HL-60/S4 treated with phorbol 12-myristate 13-acetate at 8.2 ng/mL for 4 days and 3 days (cell line): ENCODE data around the gene CCDC43.
"Not testable (repeated sequence)": the region's sequence is repeated elsewhere in the genome, so short reads cannot be mapped to it uniquely, and the experiment has no call there.

Source experiments
- in situ Hi-C: fragments of 300-500 bp; cut with MboI; formaldehyde crosslinking; loops from 2 replicates; pipeline ENCODE4 v1.15.0; 2022; ENCODE audit warnings: low sequenced_read_pairs

CCDC43 gene, protein sequence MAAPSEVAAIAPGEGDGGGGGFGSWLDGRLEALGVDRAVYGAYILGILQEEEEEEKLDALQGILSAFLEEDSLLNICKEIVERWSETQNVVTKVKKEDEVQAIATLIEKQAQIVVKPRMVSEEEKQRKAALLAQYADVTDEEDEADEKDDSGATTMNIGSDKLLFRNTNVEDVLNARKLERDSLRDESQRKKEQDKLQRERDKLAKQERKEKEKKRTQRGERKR

DNA sequence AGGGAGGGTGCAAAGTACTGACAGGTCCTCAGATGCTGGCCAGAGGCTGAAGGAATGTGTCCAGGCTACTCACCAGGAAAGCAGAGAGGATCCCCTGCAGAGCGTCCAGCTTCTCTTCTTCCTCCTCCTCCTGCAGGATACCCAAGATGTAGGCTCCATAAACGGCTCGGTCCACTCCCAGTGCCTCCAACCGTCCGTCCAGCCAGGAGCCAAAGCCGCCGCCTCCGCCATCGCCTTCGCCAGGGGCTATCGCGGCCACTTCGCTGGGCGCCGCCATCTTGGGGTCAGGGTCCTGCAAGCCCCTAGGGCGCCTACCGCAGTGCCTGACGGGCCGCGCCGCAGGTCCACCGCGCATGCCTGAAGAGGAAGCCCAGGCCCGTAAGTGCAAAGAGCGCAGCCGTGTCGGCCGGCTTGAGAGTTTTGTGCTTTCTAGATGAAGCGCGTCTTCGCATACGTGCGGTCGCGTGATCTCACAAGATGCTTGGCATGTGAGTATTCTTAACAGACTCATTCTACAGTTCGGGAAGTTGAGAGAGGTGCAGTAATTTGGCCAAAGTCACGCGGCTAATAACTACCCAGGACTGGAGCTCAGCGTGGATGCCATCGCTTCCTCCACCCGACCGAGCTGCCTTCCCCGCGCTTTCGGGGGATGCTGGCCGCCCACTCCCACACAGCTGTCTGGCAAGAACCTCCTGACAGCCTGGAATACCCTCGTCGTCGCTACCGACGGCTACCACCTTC lies at the start of gene CCDC43:
Gene CCDC43, minus strand, starts transcription at position 300 of the 741 bp plus-strand sequence. Its CDS starts 23 bp downstream, at position 277.
- in situ Hi-C loops: no loop called here

DNA sequence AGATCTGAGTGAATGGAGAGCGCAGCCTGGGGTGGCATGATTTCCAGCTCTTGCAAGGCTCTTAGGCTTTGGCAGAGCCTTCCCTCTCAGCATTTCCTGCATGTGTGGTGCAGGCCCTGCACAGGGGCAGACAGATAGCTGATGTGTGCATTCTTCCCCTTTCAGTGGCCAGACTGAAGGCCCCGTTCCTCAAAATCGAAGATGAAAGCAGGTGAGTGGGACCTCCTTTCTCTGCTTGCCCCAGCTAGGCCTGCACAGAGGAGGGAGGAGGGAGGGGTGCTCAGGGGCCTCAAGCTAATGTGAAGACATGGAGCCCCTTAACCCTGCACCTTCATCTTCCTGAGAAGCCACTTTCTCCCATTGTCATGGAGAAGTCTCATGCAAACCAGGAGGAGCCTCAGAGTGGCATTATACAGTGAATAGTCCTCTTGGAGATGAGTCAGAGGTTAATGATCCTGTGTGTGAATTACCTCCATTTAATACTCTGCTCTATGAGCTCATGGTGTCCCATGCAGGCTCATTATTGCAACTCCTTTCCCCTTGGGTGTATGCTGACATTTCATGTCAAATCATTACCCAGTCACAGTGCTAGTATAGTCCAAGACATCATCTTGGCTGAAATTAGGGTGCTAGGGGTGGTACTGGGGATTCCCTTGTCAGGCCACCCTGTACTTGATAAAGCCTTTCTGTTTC lies 48.8 kb upstream of the CCDC43 start:
- in situ Hi-C loops: no loop called here

DNA sequence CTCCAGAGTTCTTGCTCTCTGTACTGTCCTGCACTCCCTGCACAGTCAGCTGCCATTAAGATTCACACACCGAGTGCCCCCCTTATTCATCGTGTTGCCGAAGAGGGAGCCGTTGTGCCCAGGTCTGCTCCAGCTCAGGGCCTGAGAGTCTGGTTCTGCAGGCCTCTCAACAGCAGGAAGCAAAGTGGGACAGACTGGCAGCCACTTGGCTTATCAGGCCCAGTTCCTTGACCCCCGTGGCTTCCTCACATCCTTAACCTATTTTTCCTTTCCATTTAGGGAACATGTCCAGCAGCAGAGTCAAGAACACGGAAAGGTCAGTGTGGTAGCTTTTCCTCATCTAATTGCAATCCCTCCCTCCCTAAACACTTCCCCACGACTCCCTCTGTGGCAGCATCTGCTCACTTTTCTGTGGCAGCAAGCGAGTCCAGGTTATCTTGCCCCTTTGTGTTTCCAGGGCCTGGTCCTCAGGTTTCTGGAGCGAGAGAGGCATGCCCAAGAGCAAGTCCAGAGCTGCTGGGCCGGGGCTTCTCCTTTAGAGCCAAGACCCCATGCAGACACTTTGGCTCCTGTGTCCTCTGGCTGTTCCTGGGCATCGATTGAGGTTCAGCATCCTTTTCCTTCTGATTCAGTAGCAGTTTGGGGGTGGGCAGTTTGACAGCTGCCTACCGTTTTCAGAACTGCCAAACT lies 47.1 kb upstream of the CCDC43 start:
- in situ Hi-C loops: no loop called here

DNA sequence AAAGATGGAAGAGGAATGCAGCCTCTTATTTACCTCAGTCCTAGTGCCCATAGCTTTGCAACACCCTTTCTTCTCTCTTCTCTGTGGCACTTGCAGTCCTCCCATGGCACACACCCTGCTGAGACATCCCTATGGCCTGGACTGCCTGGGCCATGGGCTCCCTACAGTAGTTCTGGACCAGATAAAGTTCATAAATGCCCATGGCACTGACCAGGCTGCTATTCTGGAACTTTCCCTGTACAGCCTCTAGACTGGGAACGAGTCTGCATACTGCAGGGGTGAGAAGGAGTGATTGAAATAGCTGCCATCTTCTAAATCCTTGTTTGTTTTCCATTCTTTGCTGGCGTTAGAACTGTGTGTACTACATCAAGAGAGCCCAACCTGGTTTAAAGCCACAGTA lies 44.7 kb upstream of the CCDC43 start:
- in situ Hi-C loops: no loop called here

DNA sequence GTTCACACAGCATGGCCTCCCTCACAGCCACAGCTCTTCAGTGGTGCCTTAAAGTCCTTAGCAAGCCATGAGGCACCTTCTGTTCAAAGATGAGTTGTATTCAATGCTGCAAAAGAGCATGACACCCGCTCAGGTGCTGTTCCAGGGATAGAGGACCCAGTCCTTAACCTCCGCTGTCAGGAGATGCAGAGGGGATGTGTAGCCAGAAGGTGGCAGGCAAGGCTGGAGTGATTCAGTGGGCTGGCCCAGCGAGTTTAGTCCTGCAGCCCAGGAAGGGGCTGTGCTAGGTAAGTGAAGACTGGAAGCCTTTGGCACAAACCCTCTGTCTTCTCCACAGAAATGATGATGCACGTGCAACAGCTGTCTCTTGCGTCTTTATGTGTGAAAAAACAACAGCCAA lies 44.2 kb upstream of the CCDC43 start:
- in situ Hi-C loops: no loop called here

DNA sequence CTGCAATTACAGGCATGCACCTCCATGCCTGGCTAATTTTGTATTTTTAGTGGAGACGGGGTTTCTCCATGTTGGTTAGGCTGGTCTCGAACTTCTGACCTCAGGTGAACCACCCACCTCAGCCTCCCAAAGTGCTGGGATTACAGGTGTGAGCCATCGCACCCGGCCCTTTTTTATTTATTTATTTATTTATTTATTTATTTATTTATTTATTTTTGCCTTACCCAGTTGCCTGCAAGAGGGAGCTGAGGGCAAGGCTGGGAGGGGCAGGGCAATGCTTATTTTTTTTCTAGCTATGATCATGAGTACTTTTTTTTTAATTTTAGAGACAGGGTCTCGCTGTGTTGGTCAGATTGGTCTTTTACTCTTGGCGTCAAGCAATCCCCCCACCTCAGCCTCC lies 36.5 kb upstream of the CCDC43 start:
- in situ Hi-C loops: not testable (repeated sequence)

DNA sequence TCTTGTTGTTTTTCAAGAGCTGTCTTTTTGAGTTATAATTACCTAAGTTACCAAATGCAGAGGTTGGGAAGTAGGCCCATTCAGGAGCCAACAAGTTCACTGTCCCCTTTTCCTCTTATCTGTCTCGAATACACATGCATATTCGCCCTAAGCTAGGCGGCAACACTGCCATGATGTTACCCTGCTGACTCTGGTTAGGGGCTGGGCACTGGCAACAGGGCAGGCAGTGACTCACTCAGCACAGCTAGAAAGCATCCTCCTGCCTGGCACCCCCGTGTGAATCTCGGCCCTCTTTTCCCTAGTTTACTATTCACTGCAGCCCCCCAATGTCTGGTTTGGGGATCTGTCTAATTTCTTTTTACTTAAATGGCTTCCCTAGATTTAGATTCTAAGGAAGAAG lies 32.7 kb upstream of the CCDC43 start:
- in situ Hi-C loops: no loop called here

DNA sequence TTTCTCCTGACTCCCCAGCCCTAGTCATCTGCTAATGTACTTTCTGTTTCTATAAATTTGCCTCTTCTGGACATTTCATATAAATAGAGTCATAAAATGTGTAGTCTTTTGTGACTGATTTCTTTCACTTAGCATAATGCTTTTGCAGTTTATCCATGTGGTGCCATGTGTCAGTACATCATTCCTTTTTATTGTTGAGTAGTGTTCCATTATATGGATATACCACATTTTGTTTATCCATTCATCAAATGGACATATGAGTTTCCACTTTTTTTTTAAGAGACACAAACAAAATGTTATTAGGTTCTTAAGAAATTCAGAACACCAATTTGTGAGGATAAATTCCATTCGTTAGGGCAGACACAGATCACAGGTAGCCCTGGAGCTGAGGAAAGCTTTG lies 29.9 kb upstream of the CCDC43 start:
- in situ Hi-C loops: no loop called here

DNA sequence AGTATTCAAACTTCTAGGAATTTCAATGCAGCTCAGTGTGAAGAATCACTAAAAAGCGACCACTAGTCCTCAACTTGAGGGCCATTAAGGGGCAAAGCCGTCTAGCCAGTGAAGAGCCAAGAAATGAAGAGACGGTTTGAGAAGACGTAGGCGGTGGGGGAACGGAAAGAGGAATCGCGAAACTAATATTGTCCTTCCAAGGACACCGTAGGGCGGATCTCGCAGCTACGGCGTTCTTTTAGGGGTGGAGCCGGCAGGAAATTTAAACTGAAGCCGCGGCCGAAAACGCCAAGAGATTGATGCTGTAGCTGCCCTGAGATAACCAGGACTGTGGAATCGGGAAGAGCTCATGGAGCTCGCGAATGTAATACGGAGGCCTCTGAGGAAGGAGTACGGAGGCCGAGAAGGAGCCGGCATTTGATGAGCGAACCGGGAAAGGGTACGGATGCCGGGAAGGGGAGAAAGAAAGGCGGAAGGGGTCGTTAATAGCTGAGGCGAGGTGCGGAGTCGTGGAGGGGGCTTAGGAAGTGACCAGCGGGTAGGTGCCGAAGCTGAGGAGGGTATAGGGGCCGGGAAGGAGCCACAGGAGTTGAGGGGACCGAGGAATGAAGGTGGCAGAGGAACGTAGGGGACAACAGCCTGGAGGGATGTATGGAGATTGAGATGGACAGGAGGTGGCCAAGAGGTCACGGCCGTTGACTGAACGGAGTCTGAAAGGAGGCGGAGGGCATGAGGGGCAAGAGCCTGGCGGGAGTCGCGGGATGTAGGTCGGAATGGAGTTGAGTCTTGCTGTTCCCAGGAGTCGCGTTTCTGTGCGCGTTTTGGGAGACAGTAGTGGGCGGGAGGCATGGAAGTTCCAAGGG lies 19.1 kb upstream of the CCDC43 start, which contains the start of gene DBF4B:
Gene DBF4B, plus strand, starts transcription at position 265 of the 863 bp plus-strand sequence. Its CDS starts 156 bp downstream, at position 421.
- in situ Hi-C loops: no loop called here

DNA sequence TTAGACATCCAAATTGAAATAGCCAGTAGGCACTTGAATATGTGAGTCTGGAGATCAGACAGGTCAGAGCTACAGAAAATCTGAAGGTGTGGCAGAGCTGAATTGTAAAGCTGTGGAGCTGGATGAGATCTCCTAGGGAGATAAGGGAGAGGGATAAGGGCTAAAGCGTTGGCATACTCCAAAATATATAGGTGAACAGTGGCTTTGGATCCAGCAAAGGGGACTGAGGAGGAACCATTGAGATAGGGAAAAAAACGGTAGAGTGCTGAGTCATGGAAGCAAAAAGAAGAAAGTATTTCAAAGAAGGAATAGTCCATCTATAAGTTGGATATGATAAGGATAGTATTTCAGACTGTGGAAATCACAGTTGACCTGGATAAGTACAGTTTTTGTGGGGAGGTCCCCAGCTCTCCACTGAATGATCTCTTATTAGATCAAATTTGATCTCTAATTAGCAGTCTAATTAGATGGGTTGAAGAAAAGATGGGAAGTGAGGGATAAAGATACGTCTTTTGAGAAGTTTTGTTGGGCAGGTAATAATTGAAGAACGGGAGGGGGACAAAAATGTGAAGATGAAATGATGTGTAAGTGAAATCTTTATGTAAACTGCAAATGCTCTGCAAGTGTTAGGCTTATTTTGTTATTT lies 18.3 kb upstream of the CCDC43 start:
- in situ Hi-C loops: no loop called here

DNA sequence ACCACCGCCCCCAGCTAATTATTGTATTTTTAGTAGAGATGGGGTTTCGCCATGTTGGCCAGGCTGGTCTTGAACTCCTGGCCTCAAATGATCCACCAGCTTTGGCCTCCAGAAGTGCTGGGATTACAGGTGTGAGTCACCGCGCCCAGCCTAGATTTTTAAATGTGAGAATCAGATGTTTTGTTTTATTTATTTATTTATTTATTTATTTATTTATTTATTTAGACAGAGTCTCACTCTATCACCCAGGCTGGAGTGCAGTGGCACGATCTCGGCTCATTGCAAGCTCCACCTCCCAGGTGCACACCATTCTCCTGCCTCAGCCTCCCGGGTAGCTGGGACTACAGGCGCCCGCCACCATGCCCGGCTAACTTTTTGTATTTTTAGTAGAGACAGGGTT lies 10.7 kb upstream of the CCDC43 start:
- in situ Hi-C loops: not testable (repeated sequence)

DNA sequence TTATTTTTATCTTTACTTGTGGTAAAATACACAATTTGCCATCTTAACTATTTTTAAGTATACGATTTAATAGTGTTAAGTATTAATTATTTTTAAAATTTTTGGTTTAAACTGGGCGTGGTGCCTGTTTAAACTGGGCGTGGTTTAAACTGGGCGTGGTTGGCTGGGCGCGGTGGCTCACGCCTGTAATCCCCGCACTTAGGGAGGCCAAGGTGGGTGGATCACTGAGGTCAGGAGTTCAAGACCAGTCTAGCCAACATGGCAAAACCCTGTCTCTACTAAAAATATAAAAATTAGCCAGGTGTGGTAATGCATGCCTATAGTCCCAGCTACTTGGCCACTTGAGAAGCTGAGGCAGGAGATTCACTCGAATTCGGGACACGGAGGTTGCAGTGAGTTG lies 4.0 kb upstream of the CCDC43 start:
- in situ Hi-C loops: no loop called here

DNA sequence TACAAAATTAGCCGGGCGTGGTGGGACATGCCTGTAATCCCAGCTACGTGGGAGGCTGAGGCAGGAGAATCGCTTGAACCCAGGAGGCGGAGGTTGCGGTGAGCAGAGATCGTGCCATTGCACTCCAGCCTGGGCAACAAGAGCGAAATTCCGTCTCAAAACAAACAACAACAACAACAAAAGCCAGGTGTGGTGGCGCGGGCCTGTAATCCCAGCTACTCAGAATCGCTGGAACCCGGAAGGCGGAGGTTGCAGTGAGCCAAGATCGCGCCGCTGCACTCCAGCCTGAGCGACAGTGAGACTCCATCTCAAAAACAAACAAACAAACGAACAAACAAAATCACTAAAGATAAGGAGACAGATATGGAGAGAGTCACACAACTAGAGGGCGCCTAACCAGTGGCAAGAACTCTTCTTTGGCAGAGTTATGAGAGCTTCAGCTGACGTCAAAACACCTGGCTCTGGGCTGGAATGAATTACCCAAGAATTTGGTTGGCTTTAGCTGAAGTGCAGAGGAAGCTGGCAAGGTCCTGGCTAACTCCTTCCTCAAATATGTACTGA lies 1.2 kb upstream of the CCDC43 start:
- in situ Hi-C loops: not testable (repeated sequence)

DNA sequence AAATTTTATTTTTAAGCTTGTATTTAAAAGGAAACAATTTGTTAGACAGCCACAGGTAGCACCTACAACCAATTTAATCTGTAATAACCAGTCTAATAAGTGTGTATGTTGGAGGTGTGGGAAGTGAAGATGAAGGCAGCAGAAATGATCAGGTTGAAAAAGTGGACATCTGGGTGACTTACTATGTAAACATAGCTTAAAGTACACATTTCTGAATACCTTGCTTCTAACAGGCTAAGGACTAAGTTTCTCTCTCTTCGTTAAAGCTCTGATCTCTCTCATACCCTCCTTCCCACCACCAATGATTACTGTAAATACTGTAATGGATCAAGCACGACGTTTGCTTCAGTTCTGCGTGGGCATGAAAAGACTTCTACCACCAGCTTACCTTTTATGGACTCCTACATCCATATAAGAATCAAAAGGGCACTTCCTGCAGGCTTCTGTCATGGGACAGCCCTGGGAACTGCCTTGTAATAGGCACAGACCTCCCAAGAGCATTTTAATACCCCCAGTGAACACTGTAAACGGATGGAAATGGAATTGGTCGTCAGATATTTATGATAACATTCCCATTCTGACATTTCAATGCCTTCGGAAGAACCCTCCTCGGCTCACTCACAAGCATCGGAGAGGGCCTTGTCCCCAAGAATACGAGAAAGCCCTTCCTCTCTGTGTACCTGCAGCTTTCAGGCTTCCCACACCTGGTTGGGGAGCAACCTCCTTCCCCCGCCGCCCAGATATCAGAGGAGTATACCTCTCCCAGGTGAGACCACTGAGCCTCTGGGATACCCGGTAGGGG lies 700 bp downstream of the CCDC43 start:
- in situ Hi-C loops: no loop called here

DNA sequence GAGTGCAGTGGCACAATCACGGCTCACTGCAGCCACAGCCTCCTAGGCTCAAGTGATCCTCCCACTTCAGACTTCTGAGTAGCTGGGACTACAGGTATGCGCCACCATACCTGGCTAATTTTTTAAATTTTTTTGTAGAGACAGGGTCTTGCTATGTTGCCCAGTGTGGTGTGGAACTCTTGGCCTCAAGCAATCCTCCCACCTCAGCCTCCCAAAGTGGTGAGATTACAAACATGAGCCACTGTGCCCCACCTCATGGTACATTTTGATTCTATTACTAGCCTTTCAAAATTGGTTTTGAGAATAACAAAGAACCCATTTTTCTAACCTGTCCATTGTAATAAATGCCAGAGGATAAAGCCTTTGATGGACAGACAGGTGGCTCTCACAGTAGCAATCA lies 1.4 kb downstream of the CCDC43 start:
- in situ Hi-C loops: no loop called here

DNA sequence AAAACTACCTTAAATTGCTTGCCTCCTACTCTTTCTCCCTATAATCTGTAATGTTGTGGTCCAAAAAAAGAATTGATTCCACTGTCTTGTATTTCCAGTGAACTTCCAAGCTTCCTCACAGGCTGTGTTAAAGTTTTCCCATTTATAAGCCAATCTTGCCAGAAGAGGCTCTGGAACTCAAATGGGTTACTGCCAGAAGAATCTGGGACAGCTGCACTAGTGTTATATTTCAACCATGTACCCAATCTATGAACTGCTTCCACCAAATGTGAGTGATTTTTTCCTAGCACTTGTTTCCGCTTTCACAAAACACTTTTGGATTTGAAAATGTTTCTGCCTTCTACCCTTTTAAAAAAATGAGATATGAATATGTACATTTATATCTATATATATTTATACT lies 1.8 kb downstream of the CCDC43 start:
- in situ Hi-C loops: no loop called here

DNA sequence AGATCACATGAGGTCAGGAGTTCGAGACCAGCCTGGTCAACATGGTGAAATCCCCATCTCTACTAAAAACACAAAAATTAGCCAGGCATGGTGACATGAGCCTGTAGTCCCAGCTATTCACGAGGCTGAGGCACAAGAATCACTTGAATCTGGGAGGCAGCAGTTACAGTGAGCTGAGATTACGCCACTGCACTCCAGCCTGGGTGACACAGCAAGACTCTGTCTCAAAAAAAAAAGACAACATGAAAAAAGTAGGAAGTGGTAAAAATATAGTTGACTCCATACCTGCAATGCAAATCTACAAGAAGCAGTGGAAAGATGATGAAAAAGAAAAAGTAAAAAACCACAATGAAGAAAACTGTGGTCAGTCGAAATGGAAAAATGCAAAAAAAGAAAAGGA lies 6.3 kb downstream of the CCDC43 start:
- in situ Hi-C loops: not testable (repeated sequence)

DNA sequence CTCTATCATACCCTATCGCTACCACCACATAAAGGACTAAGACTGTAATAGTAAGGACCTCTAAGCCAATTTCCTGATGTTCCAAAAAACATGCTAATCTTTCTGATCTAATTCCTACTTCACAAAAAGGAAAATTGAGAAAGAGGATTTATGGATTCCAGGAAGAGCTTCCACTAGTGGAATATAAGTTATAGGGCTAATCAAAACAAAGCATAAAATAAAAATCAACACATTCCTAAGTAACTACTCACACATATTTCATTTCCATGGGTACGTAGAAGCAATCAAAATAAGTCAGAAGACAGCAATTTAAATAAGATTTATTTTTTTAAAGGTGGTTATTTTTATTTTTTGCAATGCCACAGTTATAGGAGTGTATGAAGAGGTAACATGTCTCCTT lies 12.4 kb downstream of the CCDC43 start:
- in situ Hi-C loops: no loop called here

DNA sequence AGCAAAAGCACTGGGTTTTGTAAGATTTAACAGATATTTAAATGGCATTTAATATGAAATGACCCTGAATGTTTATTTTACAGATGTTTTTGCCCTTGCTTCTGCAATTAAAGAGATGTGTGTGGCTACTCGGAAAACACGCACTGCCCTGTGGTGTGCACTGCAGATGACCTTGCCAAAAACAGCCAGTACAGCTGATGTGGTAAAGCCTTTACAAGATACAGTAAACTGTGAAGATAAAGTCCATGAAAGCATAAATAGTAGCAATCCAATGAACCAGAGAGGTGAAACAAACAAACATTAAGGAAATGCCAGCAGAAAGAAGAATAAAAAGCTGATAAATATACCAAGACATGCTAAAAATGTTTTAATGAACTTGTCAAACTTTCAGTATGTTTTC lies 15.7 kb downstream of the CCDC43 start:
- in situ Hi-C loops: no loop called here
